IPS-18a (cell line): ENCODE measurements around the gene PCDHB11.
"Not testable (repeated sequence)": the region's sequence is repeated elsewhere in the genome, so short reads cannot be mapped to it uniquely, and the experiment has no call there.

Experiments used
- H3K27ac ChIP-seq: one replicate; pipeline ENCODE4 v1.5.1; 2013; ENCODE audit warnings: low read length
- H3K27me3 ChIP-seq: one replicate; pipeline ENCODE4 v1.6.1; 2013; ENCODE audit warnings: mild to moderate bottlenecking, low read length; ENCODE audit not compliant: control insufficient read depth, insufficient read depth
- H3K36me3 ChIP-seq: one replicate; pipeline ENCODE4 v1.6.1; 2013; ENCODE audit warnings: low read depth, low read length; ENCODE audit not compliant: control insufficient read depth
- H3K4me1 ChIP-seq: one replicate; pipeline ENCODE4 v1.6.1; 2013; ENCODE audit warnings: low read depth, low read length; ENCODE audit not compliant: control insufficient read depth
- H3K4me3 ChIP-seq: one replicate; pipeline ENCODE4 v1.5.1; 2013; ENCODE audit warnings: low read length
- H3K9ac ChIP-seq: one replicate; pipeline ENCODE4 v1.6.1; 2013; ENCODE audit warnings: mild to moderate bottlenecking, low read length, moderate library complexity
- H3K9me3 ChIP-seq: one replicate; pipeline ENCODE4 v1.6.1; 2013; ENCODE audit warnings: low read depth, low read length; ENCODE audit not compliant: control insufficient read depth

Gene PCDHB11

GRCh38 chr5:141199359-141200235, at the start of gene PCDHB11:
Gene PCDHB11 (plus strand): TSS chr5:141199627. CDS start chr5:141199775, 148 bp downstream.
- Histone ChIP-seq H3K4me1 (no peaks in the 10 kb centered on the region), H3K9me3 (peaks cover 8% of the 10 kb centered on the region), H3K27ac (no peak within 1 kb of the TSS), H3K36me3 (no peaks in the 10 kb centered on the region), H3K9ac (no peak within 1 kb of the TSS), H3K4me3 (no peak within 1 kb of the TSS), H3K27me3 (no peaks in the 10 kb centered on the region)

- H3K4me1 ChIP-seq: no peaks in the 10 kb centered on the region
- no peaks in the 10 kb centered on the region for H3K27me3 ChIP-seq
- H3K9me3 ChIP-seq: no peaks in the 10 kb centered on the region
- H3K9ac ChIP-seq: no peak within 1 kb of the TSS
- H3K4me3 ChIP-seq: no peak within 1 kb of the TSS
- no peaks in the 10 kb centered on the region for H3K36me3 ChIP-seq
- no peak within 1 kb of the TSS for H3K27ac ChIP-seq
Observed at GRCh38 chr5:141149812-141150211, 49.6 kb upstream of the PCDHB11 start, which contains the start of gene PCDHB6. Gene PCDHB6 (plus strand): TSS chr5:141150057. CDS start chr5:141150258, 201 bp downstream.

GRCh38 chr5:141150224-141150992, 49.0 kb upstream of the PCDHB11 start:
- no peaks in the 10 kb centered on the region for H3K36me3 ChIP-seq
- H3K9ac ChIP-seq: no peak overlapping the region
- H3K4me3 ChIP-seq: no peak overlapping the region
- no peaks in the 10 kb centered on the region for H3K27me3 ChIP-seq
- no peaks in the 10 kb centered on the region for H3K9me3 ChIP-seq
- H3K4me1 ChIP-seq: no peaks in the 10 kb centered on the region
- no peak overlapping the region for H3K27ac ChIP-seq

- H3K9ac ChIP-seq: no peak overlapping the region
- H3K4me3 ChIP-seq: no peak overlapping the region
- no peaks in the 10 kb centered on the region for H3K9me3 ChIP-seq
- no peaks in the 10 kb centered on the region for H3K36me3 ChIP-seq
- no peak overlapping the region for H3K27ac ChIP-seq
- H3K27me3 ChIP-seq: no peaks in the 10 kb centered on the region
- no peaks in the 10 kb centered on the region for H3K4me1 ChIP-seq
Observed at GRCh38 chr5:141150993-141151325, 48.5 kb upstream of the PCDHB11 start.

DNA sequence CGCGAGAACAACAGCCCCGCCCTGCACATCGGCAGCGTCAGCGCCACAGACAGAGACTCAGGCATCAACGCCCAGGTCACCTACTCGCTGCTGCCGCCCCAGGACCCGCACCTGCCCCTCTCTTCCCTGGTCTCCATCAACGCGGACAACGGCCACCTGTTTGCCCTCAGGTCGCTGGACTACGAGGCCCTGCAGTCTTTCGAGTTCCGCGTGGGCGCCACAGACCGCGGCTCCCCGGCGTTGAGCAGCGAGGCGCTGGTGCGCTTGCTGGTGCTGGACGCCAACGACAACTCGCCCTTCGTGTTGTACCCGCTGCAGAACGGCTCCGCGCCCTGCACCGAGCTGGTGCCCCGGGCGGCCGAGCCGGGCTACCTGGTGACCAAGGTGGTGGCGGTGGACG, 47.8 kb upstream of the PCDHB11 start:
- not testable (repeated sequence) for H3K27ac ChIP-seq

DNA sequence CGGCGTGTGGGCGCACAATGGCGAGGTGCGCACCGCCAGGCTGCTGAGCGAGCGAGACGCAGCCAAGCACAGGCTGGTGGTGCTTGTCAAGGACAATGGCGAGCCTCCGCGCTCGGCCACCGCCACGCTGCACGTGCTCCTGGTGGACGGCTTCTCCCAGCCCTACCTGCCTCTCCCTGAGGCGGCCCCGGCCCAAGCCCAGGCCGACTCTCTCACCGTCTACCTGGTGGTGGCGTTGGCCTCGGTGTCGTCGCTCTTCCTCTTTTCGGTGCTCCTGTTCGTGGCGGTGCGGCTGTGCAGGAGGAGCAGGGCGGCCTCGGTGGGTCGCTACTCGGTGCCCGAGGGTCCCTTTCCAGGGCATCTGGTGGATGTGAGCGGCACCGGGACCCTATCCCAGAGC, 47.3 kb upstream of the PCDHB11 start:
- not testable (repeated sequence) for H3K4me3 ChIP-seq, H3K27ac ChIP-seq, H3K27me3 ChIP-seq, H3K36me3 ChIP-seq, H3K9me3 ChIP-seq, H3K4me1 ChIP-seq, H3K9ac ChIP-seq

More for the DNA sequence above, 47.8 kb upstream of the PCDHB11 start:
- not testable (repeated sequence) for H3K4me3 ChIP-seq, H3K4me1 ChIP-seq, H3K9ac ChIP-seq, H3K27me3 ChIP-seq, H3K9me3 ChIP-seq, H3K36me3 ChIP-seq

- H3K9ac ChIP-seq: no peak overlapping the region
- H3K4me3 ChIP-seq: no peak overlapping the region
- H3K27ac ChIP-seq: no peak overlapping the region
- H3K36me3 ChIP-seq: no peaks in the 10 kb centered on the region
- no peaks in the 10 kb centered on the region for H3K27me3 ChIP-seq
- no peaks in the 10 kb centered on the region for H3K4me1 ChIP-seq
- no peaks in the 10 kb centered on the region for H3K9me3 ChIP-seq
Observed at GRCh38 chr5:141155540-141156374, 43.7 kb upstream of the PCDHB11 start.

- H3K36me3 ChIP-seq, H3K9me3 ChIP-seq, H3K4me1 ChIP-seq, H3K27ac ChIP-seq, H3K9ac ChIP-seq, H3K4me3 ChIP-seq, H3K27me3 ChIP-seq: not testable (repeated sequence)
Observed at GRCh38 chr5:141157356-141157755, 42.1 kb upstream of the PCDHB11 start.

- not testable (repeated sequence) for H3K27ac ChIP-seq, H3K9me3 ChIP-seq, H3K27me3 ChIP-seq, H3K4me1 ChIP-seq, H3K9ac ChIP-seq, H3K36me3 ChIP-seq, H3K4me3 ChIP-seq
Observed at GRCh38 chr5:141157901-141158300, 41.5 kb upstream of the PCDHB11 start.

GRCh38 chr5:141172381-141173204, 26.8 kb upstream of the PCDHB11 start, which contains the start of gene PCDHB7:
Gene PCDHB7 (plus strand): TSS chr5:141172644. CDS start chr5:141172836, 192 bp downstream.
- H3K9me3 ChIP-seq: peaks cover 12% of the 10 kb centered on the region
- no peak within 1 kb of the TSS for H3K27ac ChIP-seq
- no peak within 1 kb of the TSS for H3K9ac ChIP-seq
- H3K36me3 ChIP-seq: no peaks in the 10 kb centered on the region
- no peak within 1 kb of the TSS for H3K4me3 ChIP-seq
- H3K4me1 ChIP-seq: no peaks in the 10 kb centered on the region
- no peaks in the 10 kb centered on the region for H3K27me3 ChIP-seq
